HCT116 (cell line): ENCODE data around the gene RPTOR. TPM values are rescaled to one million over a fixed set of nuclear protein-coding genes. Genes with fewer than 3 reads are reported as not detected.

ENCODE experiments used
- ATAC-seq: fragments of 200-7000 bp; cut with Tn5 transposase; 2 replicates; pipeline ENCODE4 v1.9.1; 2020; ENCODE audit warnings: mild to moderate bottlenecking, moderate library complexity
- BruUV-seq: library from RNA; stranded (reverse); fragments of 400-500 nt; replicated peaks from 2 replicates; lab custom pipeline; 2021; lab: Mats Ljungman, UMichigan
- CTCF ChIA-PET: fragments of 300-600 bp; sonication (Branson Sonifier 250); formaldehyde crosslinking; loops from one replicate; lab custom pipeline; 2021; ENCODE audit warnings: antibody characterized with exemption; lab: Charles Lee
- POLR2A ChIA-PET: fragments of 300-600, 350-600 bp; sonication (Branson Sonifier 250); formaldehyde crosslinking; loops from one replicate; lab custom pipeline; 2021; ENCODE audit warnings: antibody characterized with exemption; lab: Charles Lee
- RAD21 ChIA-PET, 2 experiments: fragments of 300-600 bp; sonication (Branson Sonifier 250); formaldehyde crosslinking; loops; one replicate each; lab custom pipeline; 2023; ENCODE audit warnings: low total read pairs in 2 of 2; ENCODE audit not compliant: uncharacterized antibody in 2 of 2, unreplicated experiment in 2 of 2, low non-redundant PET in 1 of 2; lab: Charles Lee
- DNase-seq: peaks from one replicate; pipeline ENCODE4 v3.0.0-alpha.2; 2010; ENCODE audit warnings: low read depth, low spot score
- H2AFZ ChIP-seq: fragments of 200-600 bp; shearing (Covaris generic), sonication (generic); 2 replicates; pipeline ENCODE4 v1.6.1; 2017; ENCODE audit warnings: low read depth, mixed run types, mixed read lengths, antibody characterized with exemption, low read length; ENCODE audit not compliant: poor library complexity, severe bottlenecking
- H3K27ac ChIP-seq: 2 replicates; pipeline ENCODE4 v1.5.1; 2012; ENCODE audit warnings: low read depth, low read length
- H3K27me3 ChIP-seq: fragments of 200-600 bp; sonication (generic); 2 replicates; pipeline ENCODE4 v1.6.1; 2016; ENCODE audit warnings: mixed run types, low read length, mixed read lengths; ENCODE audit not compliant: insufficient read depth
- H3K36me3 ChIP-seq, 2 experiments: fragments of 200-500 bp in 1 of 2; fragments of 200-600 bp in 1 of 2; sonication (Bioruptor generic) in 1 of 2; sonication (generic) in 1 of 2; 2 replicates each; pipeline versions ENCODE4 v1.5.1 to v1.6.1; 2014 to 2016; ENCODE audit warnings: low read length in 2 of 2, inconsistent platforms in 1 of 2, mixed read lengths in 1 of 2, mixed run types in 1 of 2; ENCODE audit not compliant: insufficient read depth in 2 of 2, control insufficient read depth in 1 of 2
- H3K4me1 ChIP-seq, 2 experiments: fragments of 200-600 bp in 1 of 2; sonication (generic) in 1 of 2; 2 replicates each; pipeline versions ENCODE4 v1.5.1 to v1.6.1; 2012 to 2017; ENCODE audit warnings: low read length in 2 of 2, inconsistent platforms in 1 of 2, mild to moderate bottlenecking in 1 of 2, mixed read lengths in 1 of 2, mixed run types in 1 of 2, moderate library complexity in 1 of 2; ENCODE audit not compliant: insufficient read depth in 2 of 2, control insufficient read depth in 1 of 2
- H3K4me2 ChIP-seq: fragments of 200-600 bp; sonication (generic); 2 replicates; pipeline ENCODE4 v1.6.1; 2017; ENCODE audit warnings: mixed run types, low read length, mixed read lengths
- H3K4me3 ChIP-seq, 2 experiments: fragments of 200-600 bp in 1 of 2; sonication (generic) in 1 of 2; replicated peaks in 1 of 2; 2 replicates each; pipeline ENCODE4 v1.5.1; 2011 to 2016; ENCODE audit warnings: low read length in 2 of 2, control low read depth in 1 of 2, low read depth in 1 of 2, mild to moderate bottlenecking in 1 of 2, mixed read lengths in 1 of 2, mixed run types in 1 of 2
- H3K79me2 ChIP-seq: fragments of 200-600 bp; sonication (generic); 2 replicates; pipeline ENCODE4 v1.6.1; 2017; ENCODE audit warnings: mild to moderate bottlenecking, mixed run types, low read length, moderate library complexity, mixed read lengths; ENCODE audit not compliant: insufficient read depth
- H3K9ac ChIP-seq: fragments of 200-600 bp; sonication (generic); 2 replicates; pipeline ENCODE4 v1.6.1; 2016; ENCODE audit warnings: low read length, mixed read lengths
- H3K9me2 ChIP-seq: fragments of 200-600 bp; sonication (generic), shearing (Covaris generic); 2 replicates; pipeline ENCODE4 v1.6.1; 2017; ENCODE audit warnings: mixed run types, mild to moderate bottlenecking, moderate library complexity; ENCODE audit not compliant: insufficient read depth
- H3K9me3 ChIP-seq, 2 experiments: fragments of 200-500 bp in 1 of 2; fragments of 200-600 bp in 1 of 2; sonication (Bioruptor generic) in 1 of 2; sonication (generic) in 1 of 2; 2 replicates each; pipeline ENCODE4 v1.6.1; 2014 to 2017; ENCODE audit warnings: low read length in 2 of 2, mixed read lengths in 2 of 2, inconsistent platforms in 1 of 2, low read depth in 1 of 2, mild to moderate bottlenecking in 1 of 2, mixed run types in 1 of 2, moderate library complexity in 1 of 2; ENCODE audit not compliant: control insufficient read depth in 1 of 2, insufficient read depth in 1 of 2
- H4K20me1 ChIP-seq: fragments of 200-600 bp; sonication (generic), shearing (Covaris generic); 2 replicates; pipeline ENCODE4 v1.6.1; 2017; ENCODE audit warnings: mixed run types, mild to moderate bottlenecking, moderate library complexity; ENCODE audit not compliant: insufficient read depth
- ATF3 ChIP-seq: IDR thresholded peaks from 2 replicates; pipeline ENCODE4 v1.6.1; 2012
- CBX3 ChIP-seq: IDR thresholded peaks from 2 replicates; pipeline ENCODE4 v1.6.1; 2012; ENCODE audit warnings: low read depth
- EGR1 ChIP-seq: IDR thresholded peaks from 2 replicates; pipeline ENCODE4 v1.6.1; 2012; ENCODE audit warnings: low read depth
- EZH2phosphoT487 ChIP-seq: fragments of 200-600 bp; IDR thresholded peaks from 2 replicates; pipeline ENCODE4 v1.6.1; 2018; ENCODE audit warnings: antibody characterized with exemption, borderline replicate concordance
- FOSL1 ChIP-seq: IDR thresholded peaks from 2 replicates; pipeline ENCODE4 v1.6.1; 2012; ENCODE audit warnings: low read depth
- JUND ChIP-seq: IDR thresholded peaks from 2 replicates; pipeline ENCODE4 v1.6.1; 2012
- MAX ChIP-seq: IDR thresholded peaks from 2 replicates; pipeline ENCODE4 v1.6.1; 2012
- SP1 ChIP-seq: IDR thresholded peaks from 2 replicates; pipeline ENCODE4 v1.6.1; 2012; ENCODE audit warnings: low read depth
- SRF ChIP-seq: IDR thresholded peaks from 2 replicates; pipeline ENCODE4 v1.6.1; 2012; ENCODE audit warnings: low read depth
- YY1 ChIP-seq: IDR thresholded peaks from 2 replicates; pipeline ENCODE4 v1.6.1; 2011; ENCODE audit warnings: low read length, low read depth, moderate library complexity, mild to moderate bottlenecking; ENCODE audit not compliant: insufficient replicate concordance; ENCODE audit errors: extremely low read depth
- intact Hi-C: fragments of 100-400 bp; cut with micrococcal nuclease; formaldehyde crosslinking; loops from 2 replicates; pipeline ENCODE4 v1.10.0; 2022
- total RNA-seq: library from RNA; stranded (reverse); gene quantifications from one replicate; pipeline ENCODE4 v1.2.1, GENCODE V29; 2021; ENCODE audit not compliant: unreplicated experiment

The RPTOR gene
- total RNA-seq, 1 experiment from 2014 or later = 69.5 TPM

GRCh38 chr17:80817861-80818260, 273.2 kb downstream of the RPTOR start:
- Histone ChIP-seq H2AFZ (no peak overlapping the region), H3K4me1 (peaks cover 0 to 15% of the 10 kb centered on the region in 2 experiments; a peak in 2 of 4 replicates), H3K9me3 (no peaks in the 10 kb centered on the region), H3K79me2 (no peaks in the 10 kb centered on the region; the same call in 1 of the 2 replicates), H4K20me1 (no peaks in the 10 kb centered on the region)
- DNase-seq = no peak
- ATAC-seq = peak; percentile 55
- intact Hi-C loops = no loop called here
- RAD21 ChIA-PET = no interaction called here
- peak; percentile 26 for TF ChIP-seq YY1
- TF ChIP-seq FOSL1 = peak; percentile 61
- TF ChIP-seq SRF = no peak
- TF ChIP-seq JUND = peak; percentile 39; the same call in 1 of the 2 replicates
- no peak for TF ChIP-seq EGR1
- TF ChIP-seq, all 23 proteins: peak for 3
- Histone ChIP-seq H3K4me2 (peak overlapping the region; percentile 8), H3K27me3 (no peaks in the 10 kb centered on the region), H3K27ac (no peak overlapping the region), H3K9me2 (no peaks in the 10 kb centered on the region), H3K9ac (no peak overlapping the region), H3K36me3 (no peaks in the 10 kb centered on the region), H3K4me3 (no peak overlapping the region)
- CTCF ChIA-PET = no interaction called here
- POLR2A ChIA-PET = no interaction called here
- no TSS peak for BruUV-seq

- intact Hi-C loops = no loop called here
- DNase-seq = no peak
- BruUV-seq = no TSS peak
- TF ChIP-seq JUND = no peak
- TF ChIP-seq ATF3 = no peak
- no peak for TF ChIP-seq MAX
- no peak for TF ChIP-seq SP1
- no peak for TF ChIP-seq CBX3
- no peak for TF ChIP-seq EZH2phosphoT487
- TF ChIP-seq, all 23 proteins: peak for 0
- no peaks in the 10 kb centered on the region for H3K9me3 ChIP-seq
- ChIA-PET RAD21 (no interaction called here), POLR2A (no interaction called here), CTCF (no interaction called here)
- ATAC-seq = no peak
- no peaks in the 10 kb centered on the region; the same call in 1 of the 2 replicates for H3K79me2 ChIP-seq
- no peak overlapping the region for H3K9ac ChIP-seq
- no peak overlapping the region for H3K4me2 ChIP-seq
- no peaks in the 10 kb centered on the region for H4K20me1 ChIP-seq
- H3K36me3 ChIP-seq = peaks cover 0 to under 1% of the 10 kb centered on the region in 2 experiments; a peak in 1 of 4 replicates
- no peaks in the 10 kb centered on the region for H3K27me3 ChIP-seq
- H2AFZ ChIP-seq = no peak overlapping the region
- H3K4me1 ChIP-seq = peaks cover 0 to 15% of the 10 kb centered on the region in 2 experiments; a peak in 2 of 4 replicates
- no peak overlapping the region for H3K27ac ChIP-seq
- no peak overlapping the region for H3K4me3 ChIP-seq
- no peaks in the 10 kb centered on the region for H3K9me2 ChIP-seq
Observed at GRCh38 chr17:80818871-80819270, 274.2 kb downstream of the RPTOR start.
